IMR-90 (cell line): ENCODE results near the gene TOMM40. TPM values are rescaled to one million over a fixed set of nuclear protein-coding genes. Genes with fewer than 3 reads are reported as not detected.

Experiments used
- ATAC-seq: fragments of 200-7000 bp; cut with Tn5 transposase; 2 replicates; pipeline ENCODE4 v1.9.1; 2020; ENCODE audit warnings: low read depth, mild to moderate bottlenecking, moderate library complexity
- BruUV-seq: library from RNA; stranded (reverse); fragments of 400-500 nt; replicated peaks from 2 replicates; lab custom pipeline; 2021; lab: Mats Ljungman, UMichigan
- CTCF ChIA-PET: fragments of 300-600 bp; formaldehyde crosslinking; extraction: SDS; loops from one replicate; lab custom pipeline; 2021; ENCODE audit warnings: antibody characterized with exemption; lab: Yijun Ruan, JAX
- POLR2A ChIA-PET: fragments of 300-600 bp; sonication (Branson Sonifier 250); formaldehyde crosslinking; loops from one replicate; lab custom pipeline; 2022; ENCODE audit warnings: antibody characterized with exemption; ENCODE audit not compliant: unreplicated experiment; lab: Charles Lee
- DNase-seq: peaks from one replicate; pipeline ENCODE4 v3.0.0; 2013
- H2AFZ ChIP-seq: replicated peaks from 2 replicates; pipeline ENCODE3; 2013; ENCODE audit warnings: low read length, mild to moderate bottlenecking; ENCODE audit not compliant: poor library complexity
- H2AK5ac ChIP-seq: 2 replicates; pipeline ENCODE4 v1.6.1; 2013; ENCODE audit warnings: low read depth, low read length, inconsistent platforms
- H2AK9ac ChIP-seq: replicated peaks from 2 replicates; pipeline ENCODE3; 2013; ENCODE audit warnings: mild to moderate bottlenecking, low read depth, low read length, moderate library complexity; ENCODE audit not compliant: poor library complexity
- H2BK120ac ChIP-seq: 2 replicates; pipeline ENCODE4 v1.6.1; 2013; ENCODE audit warnings: low read depth, low read length, inconsistent platforms
- H2BK15ac ChIP-seq: 3 replicates; pipeline ENCODE4 v1.6.1; 2013; ENCODE audit warnings: low read depth, low read length, inconsistent platforms
- H2BK20ac ChIP-seq: 2 replicates; pipeline ENCODE4 v1.6.1; 2013; ENCODE audit warnings: low read depth, mild to moderate bottlenecking, inconsistent platforms, low read length, moderate library complexity
- H2BK5ac ChIP-seq: 2 replicates; pipeline ENCODE4 v1.6.1; 2013; ENCODE audit warnings: mild to moderate bottlenecking, low read depth, low read length, inconsistent platforms; ENCODE audit not compliant: poor library complexity, severe bottlenecking
- H3K14ac ChIP-seq: replicated peaks from 2 replicates; pipeline ENCODE4 v1.6.1; 2013; ENCODE audit warnings: low read depth, low read length, inconsistent platforms
- H3K18ac ChIP-seq: 2 replicates; pipeline ENCODE4 v1.6.1; 2013; ENCODE audit warnings: low read depth, low read length, control low read depth
- H3K23ac ChIP-seq: 2 replicates; pipeline ENCODE4 v1.6.1; 2013; ENCODE audit warnings: low read depth, low read length, inconsistent platforms
- H3K27ac ChIP-seq: 2 replicates; pipeline ENCODE4 v1.5.1; 2013; ENCODE audit warnings: mild to moderate bottlenecking, control low read depth, low read length; ENCODE audit not compliant: insufficient read depth
- H3K27me3 ChIP-seq: 2 replicates; pipeline ENCODE4 v1.6.1; 2013; ENCODE audit warnings: low read length; ENCODE audit not compliant: control insufficient read depth, insufficient read depth
- H3K36me3 ChIP-seq: 2 replicates; pipeline ENCODE4 v1.6.1; 2013; ENCODE audit warnings: low read length, mixed read lengths; ENCODE audit not compliant: control insufficient read depth, insufficient read depth
- H3K4ac ChIP-seq: 2 replicates; pipeline ENCODE4 v1.6.1; 2013; ENCODE audit warnings: low read depth, low read length, inconsistent platforms
- H3K4me1 ChIP-seq: 2 replicates; pipeline ENCODE4 v1.6.1; 2013; ENCODE audit warnings: low read length, mixed read lengths; ENCODE audit not compliant: control insufficient read depth, insufficient read depth
- H3K4me2 ChIP-seq: 2 replicates; pipeline ENCODE4 v1.6.1; 2013; ENCODE audit warnings: low read depth, mild to moderate bottlenecking, control low read depth, low read length, moderate library complexity
- H3K4me3 ChIP-seq: 2 replicates; pipeline ENCODE4 v1.5.1; 2013; ENCODE audit warnings: low read depth, mild to moderate bottlenecking, control low read depth, low read length, moderate library complexity; ENCODE audit not compliant: insufficient read depth
- H3K56ac ChIP-seq: 2 replicates; pipeline ENCODE4 v1.6.1; 2013; ENCODE audit warnings: low read length, inconsistent platforms; ENCODE audit not compliant: insufficient read depth; ENCODE audit errors: extremely low read depth
- H3K79me1 ChIP-seq, 2 experiments: 2 replicates each; pipeline ENCODE4 v1.6.1; 2013; ENCODE audit warnings: low read length in 2 of 2, inconsistent platforms in 1 of 2, low read depth in 1 of 2
- H3K9ac ChIP-seq: 2 replicates; pipeline ENCODE4 v1.6.1; 2013; ENCODE audit warnings: low read depth, low read length, control low read depth
- H3K9me1 ChIP-seq: 2 replicates; pipeline ENCODE4 v1.6.1; 2013; ENCODE audit warnings: low read length, inconsistent platforms; ENCODE audit not compliant: insufficient read depth
- H3K9me3 ChIP-seq: 2 replicates; pipeline ENCODE4 v1.6.1; 2013; ENCODE audit warnings: low read length; ENCODE audit not compliant: control insufficient read depth, insufficient read depth
- H4K20me1 ChIP-seq: 2 replicates; pipeline ENCODE4 v1.6.1; 2013; ENCODE audit warnings: low read length, inconsistent platforms; ENCODE audit not compliant: insufficient read depth
- H4K5ac ChIP-seq: 2 replicates; pipeline ENCODE4 v1.6.1; 2013; ENCODE audit warnings: mild to moderate bottlenecking, low read depth, low read length, control low read depth
- H4K8ac ChIP-seq, 2 experiments: 2 replicates each; pipeline ENCODE4 v1.6.1; 2013; ENCODE audit warnings: low read depth in 2 of 2, low read length in 2 of 2, control low read depth in 1 of 2, inconsistent platforms in 1 of 2
- H4K91ac ChIP-seq: 2 replicates; pipeline ENCODE4 v1.6.1; 2013; ENCODE audit warnings: low read depth, low read length, inconsistent platforms; ENCODE audit not compliant: insufficient read depth
- BHLHE40 ChIP-seq: fragments of 150-350 bp; IDR thresholded peaks from 2 replicates; pipeline ENCODE4 v1.6.1; 2016; ENCODE audit warnings: mild to moderate bottlenecking, low read depth, low read length
- CEBPB ChIP-seq: IDR thresholded peaks from 2 replicates; pipeline ENCODE4 v1.6.1; 2012; ENCODE audit warnings: low read depth, low read length, improper control_type of control experiment
- CHD1 ChIP-seq: IDR thresholded peaks from 2 replicates; pipeline ENCODE4 v1.6.1; 2012; ENCODE audit warnings: low read depth, low read length, improper control_type of control experiment
- FOS ChIP-seq: fragments of 150-350 bp; IDR thresholded peaks from 2 replicates; pipeline ENCODE4 v1.6.1; 2016; ENCODE audit warnings: low read depth, low read length
- MAZ ChIP-seq: IDR thresholded peaks from 2 replicates; pipeline ENCODE4 v1.6.1; 2012; ENCODE audit warnings: low read depth, mild to moderate bottlenecking, low read length, improper control_type of control experiment, moderate library complexity, borderline replicate concordance
- MXI1 ChIP-seq: IDR thresholded peaks from 2 replicates; pipeline ENCODE4 v1.6.1; 2012; ENCODE audit warnings: low read depth, mild to moderate bottlenecking, low read length, moderate library complexity, borderline replicate concordance
- NFE2L2 ChIP-seq: fragments of 150-350 bp; IDR thresholded peaks from 2 replicates; pipeline ENCODE4 v1.6.1; 2016; ENCODE audit warnings: low read depth, mild to moderate bottlenecking, low read length
- POLR2A ChIP-seq: IDR thresholded peaks from 2 replicates; pipeline ENCODE4 v1.6.1; 2012; ENCODE audit warnings: mild to moderate bottlenecking, low read depth, low read length
- RAD21 ChIP-seq: IDR thresholded peaks from 2 replicates; pipeline ENCODE4 v1.6.1; 2012; ENCODE audit warnings: low read length, improper control_type of control experiment
- RCOR1 ChIP-seq: IDR thresholded peaks from 2 replicates; pipeline ENCODE4 v1.6.1; 2012; ENCODE audit warnings: mild to moderate bottlenecking, low read length, improper control_type of control experiment; ENCODE audit not compliant: insufficient replicate concordance
- RFX5 ChIP-seq: IDR thresholded peaks from 2 replicates; pipeline ENCODE4 v1.8.0; 2012; ENCODE audit warnings: low read depth, mild to moderate bottlenecking, low read length, moderate library complexity
- WGBS, 2 experiments: methylation state at CpG; one replicate each; pipeline versions ENCODE4 v1.1.5 to v1.1.7; 2013; ENCODE audit warnings: missing lambda C conversion rate in 2 of 2; ENCODE audit not compliant: insufficient read length in 1 of 2; ENCODE audit errors: extremely low coverage in 2 of 2; 5-methylcytosine and 5-hydroxymethylcytosine counted together
- dilution Hi-C: fragments of 300-500 bp; cut with HindIII; formaldehyde crosslinking; loops from one replicate; pipeline ENCODE4 v1.14.3; 2018; ENCODE audit warnings: low sequenced_read_pairs; ENCODE audit not compliant: unreplicated experiment
- in situ Hi-C: fragments of 300-500 bp; cut with MboI; formaldehyde crosslinking; loops from 3 replicates; pipeline ENCODE4 v1.14.3; 2019; ENCODE audit warnings: low sequenced_read_pairs, inconsistent platforms, mixed read lengths
- intact Hi-C: fragments of 100-400 bp; cut with micrococcal nuclease; formaldehyde crosslinking; loops from 2 replicates; pipeline ENCODE4 v1.10.0; 2022
- polyA plus RNA-seq, 3 experiments: library from polyadenylated mRNA; depleted of rRNA; stranded (reverse); fragments of >200 nt; gene quantifications; 2 replicates each; pipeline ENCODE4 v1.2.3, GENCODE V29; 2012; ENCODE audit warnings: low replicate concordance in 1 of 3
- total RNA-seq: library from RNA; depleted of rRNA; stranded (reverse); fragments of >200 nt; gene quantifications from 2 replicates; pipeline ENCODE4 v1.2.3, GENCODE V29; 2012
- TF ChIP-seq, protein P1 (sequence below): fragments of 150-350 bp; IDR thresholded peaks from 2 replicates; pipeline ENCODE4 v1.6.1; 2016; ENCODE audit warnings: low read depth, mild to moderate bottlenecking, low read length, moderate library complexity, borderline replicate concordance
- TF ChIP-seq, protein P2 (sequence below): fragments of 150-350 bp; IDR thresholded peaks from 2 replicates; pipeline ENCODE4 v1.6.1; 2017; ENCODE audit warnings: mild to moderate bottlenecking, antibody characterized with exemption, low read length, low read depth
- TF ChIP-seq, protein P3 (sequence below): conservative IDR thresholded peaks from 2 replicates; pipeline ENCODE4 v1.5.1; 2012; ENCODE audit warnings: mild to moderate bottlenecking, low read depth, low read length, improper control_type of control experiment

Gene TOMM40
- total and polyA plus RNA-seq, 2 of the 4 experiments (the other 2 are of a cell fraction) = 54.8 to 62.6 TPM

DNA sequence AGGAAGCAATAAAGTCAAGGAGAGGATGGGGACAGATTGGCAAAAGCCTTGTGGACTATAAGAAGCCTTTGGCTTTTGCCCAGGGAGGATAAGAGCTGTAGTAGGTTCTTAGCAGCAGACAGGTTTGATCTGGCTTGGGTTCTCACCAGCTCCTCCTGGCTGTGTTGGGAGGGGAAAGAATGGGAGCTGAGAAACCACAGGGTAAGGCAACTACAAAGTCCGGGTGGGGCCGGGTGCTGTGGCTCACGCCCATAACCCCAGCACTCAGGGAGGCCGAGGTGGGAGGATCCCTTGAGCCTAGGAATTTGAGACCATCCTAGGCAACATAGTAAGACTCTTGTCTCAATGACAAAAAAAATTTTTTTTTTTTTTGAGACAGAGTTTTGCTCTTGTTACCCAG is 24.4 kb upstream of the TOMM40 start:
- peaks cover 44% of the 10 kb centered on the region for H3K36me3 ChIP-seq
- no peak for ATAC-seq
- no peak overlapping the region for H4K91ac ChIP-seq
- no peak overlapping the region for H3K4me3 ChIP-seq
- H3K9ac ChIP-seq = no peak overlapping the region
- H2BK20ac ChIP-seq = no peak overlapping the region
- no peak overlapping the region for H2BK5ac ChIP-seq
- ChIA-PET CTCF (no interaction called here), POLR2A (no interaction called here)
- no peaks in the 10 kb centered on the region for H3K9me3 ChIP-seq
- no peak for DNase-seq
- no CpG with 5 or more reads among the region's 4 CpGs for WGBS, 2 experiments
- H3K4ac ChIP-seq = no peak overlapping the region
- no peak overlapping the region for H2BK15ac ChIP-seq
- intact Hi-C loops = no loop called here
- no peak overlapping the region for H2AK5ac ChIP-seq
- in situ Hi-C loops = no loop called here
- H4K8ac ChIP-seq = no peak overlapping the region
- BruUV-seq = no TSS peak
- H4K5ac ChIP-seq = no peak overlapping the region
- no peak overlapping the region for H3K14ac ChIP-seq
- H3K18ac ChIP-seq = no peak overlapping the region
- dilution Hi-C loops = no loop called here
- H2AK9ac ChIP-seq = no peak overlapping the region
- TF ChIP-seq BHLHE40 (no peak), CHD1 (no peak), MAZ (no peak), CEBPB (no peak), FOS (no peak), NFE2L2 (no peak), RFX5 (no peak), MXI1 (no peak), POLR2A (no peak), RCOR1 (no peak), RAD21 (no peak)
- TF ChIP-seq, protein P1, sequence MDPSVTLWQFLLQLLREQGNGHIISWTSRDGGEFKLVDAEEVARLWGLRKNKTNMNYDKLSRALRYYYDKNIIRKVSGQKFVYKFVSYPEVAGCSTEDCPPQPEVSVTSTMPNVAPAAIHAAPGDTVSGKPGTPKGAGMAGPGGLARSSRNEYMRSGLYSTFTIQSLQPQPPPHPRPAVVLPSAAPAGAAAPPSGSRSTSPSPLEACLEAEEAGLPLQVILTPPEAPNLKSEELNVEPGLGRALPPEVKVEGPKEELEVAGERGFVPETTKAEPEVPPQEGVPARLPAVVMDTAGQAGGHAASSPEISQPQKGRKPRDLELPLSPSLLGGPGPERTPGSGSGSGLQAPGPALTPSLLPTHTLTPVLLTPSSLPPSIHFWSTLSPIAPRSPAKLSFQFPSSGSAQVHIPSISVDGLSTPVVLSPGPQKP = no peak
- TF ChIP-seq, protein P2, sequence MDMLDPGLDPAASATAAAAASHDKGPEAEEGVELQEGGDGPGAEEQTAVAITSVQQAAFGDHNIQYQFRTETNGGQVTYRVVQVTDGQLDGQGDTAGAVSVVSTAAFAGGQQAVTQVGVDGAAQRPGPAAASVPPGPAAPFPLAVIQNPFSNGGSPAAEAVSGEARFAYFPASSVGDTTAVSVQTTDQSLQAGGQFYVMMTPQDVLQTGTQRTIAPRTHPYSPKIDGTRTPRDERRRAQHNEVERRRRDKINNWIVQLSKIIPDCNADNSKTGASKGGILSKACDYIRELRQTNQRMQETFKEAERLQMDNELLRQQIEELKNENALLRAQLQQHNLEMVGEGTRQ = no peak
- TF ChIP-seq, protein P3, sequence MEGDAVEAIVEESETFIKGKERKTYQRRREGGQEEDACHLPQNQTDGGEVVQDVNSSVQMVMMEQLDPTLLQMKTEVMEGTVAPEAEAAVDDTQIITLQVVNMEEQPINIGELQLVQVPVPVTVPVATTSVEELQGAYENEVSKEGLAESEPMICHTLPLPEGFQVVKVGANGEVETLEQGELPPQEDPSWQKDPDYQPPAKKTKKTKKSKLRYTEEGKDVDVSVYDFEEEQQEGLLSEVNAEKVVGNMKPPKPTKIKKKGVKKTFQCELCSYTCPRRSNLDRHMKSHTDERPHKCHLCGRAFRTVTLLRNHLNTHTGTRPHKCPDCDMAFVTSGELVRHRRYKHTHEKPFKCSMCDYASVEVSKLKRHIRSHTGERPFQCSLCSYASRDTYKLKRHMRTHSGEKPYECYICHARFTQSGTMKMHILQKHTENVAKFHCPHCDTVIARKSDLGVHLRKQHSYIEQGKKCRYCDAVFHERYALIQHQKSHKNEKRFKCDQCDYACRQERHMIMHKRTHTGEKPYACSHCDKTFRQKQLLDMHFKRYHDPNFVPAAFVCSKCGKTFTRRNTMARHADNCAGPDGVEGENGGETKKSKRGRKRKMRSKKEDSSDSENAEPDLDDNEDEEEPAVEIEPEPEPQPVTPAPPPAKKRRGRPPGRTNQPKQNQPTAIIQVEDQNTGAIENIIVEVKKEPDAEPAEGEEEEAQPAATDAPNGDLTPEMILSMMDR = no peak
- H3K4me1 ChIP-seq = peaks cover 2% of the 10 kb centered on the region; the same call in 1 of the 2 replicates
- H2BK120ac ChIP-seq = no peak overlapping the region
- no peaks in the 10 kb centered on the region for H3K27me3 ChIP-seq
- H3K27ac ChIP-seq = no peak overlapping the region
- peaks cover 8% of the 10 kb centered on the region; the same call in 1 of the 2 replicates for H3K9me1 ChIP-seq
- no peak overlapping the region for H3K23ac ChIP-seq
- no peak overlapping the region for H3K56ac ChIP-seq
- H3K4me2 ChIP-seq = no peak overlapping the region
- H2AFZ ChIP-seq = no peak overlapping the region
- peaks cover 49% of the 10 kb centered on the region for H4K20me1 ChIP-seq
- H3K79me1 ChIP-seq = peaks cover 32 to 77% of the 10 kb centered on the region in 2 experiments
